SU-DHL-6 (cell line): ENCODE data around the gene WDFY1.

Experiments used
- CTCF ChIP-seq: fragments of 200-600 bp; sonication (generic); IDR thresholded peaks from one replicate; pipeline ENCODE4 v1.5.1; 2017; ENCODE audit warnings: antibody characterized with exemption, mild to moderate bottlenecking, low read length, moderate library complexity; ENCODE audit not compliant: insufficient read depth, poor library complexity, severe bottlenecking
- EZH2phosphoT487 ChIP-seq: fragments of 200-600 bp; sonication (generic), shearing (Covaris generic); conservative IDR thresholded peaks from 2 replicates; pipeline ENCODE4 v1.6.1; 2018; ENCODE audit warnings: mild to moderate bottlenecking, antibody characterized with exemption, low read length, moderate library complexity, mixed read lengths

GRCh38 chr2:223887127-223887526 is 58.0 kb downstream of the WDFY1 start:
- TF ChIP-seq CTCF = no peak
- TF ChIP-seq EZH2phosphoT487 = no peak
